SK-MEL-5 (cell line): ENCODE results near the gene PTPA. TPM values are rescaled to one million over a fixed set of nuclear protein-coding genes. Genes with fewer than 3 reads are reported as not detected.

Experiments
- DNase-seq: peaks from one replicate; pipeline ENCODE4 v3.0.0-alpha.2; 2016; ENCODE audit warnings: low read depth, low spot score
- in situ Hi-C: cut with HindIII; loops from 2 replicates; pipeline ENCODE4 v1.10.0; 2016; ENCODE audit warnings: low sequenced_read_pairs, high pct_unique_total_duplicates, low pct_unique_long_range_greater_than_20kb
- polyA plus RNA-seq, 2 experiments: library from polyadenylated mRNA; depleted of rRNA; stranded (reverse); fragments of >200 nt; gene quantifications; 2 replicates each; pipeline ENCODE4 v1.2.3, GENCODE V29; 2015
- total RNA-seq: library from RNA; depleted of rRNA; stranded (reverse); fragments of >200 nt; shearing (Covaris generic); gene quantifications from 2 replicates; pipeline ENCODE4 v1.2.3, GENCODE V29; 2014; rRNA removed

The PTPA gene
- total RNA-seq = 88.1 and 95.8 TPM in 2 replicates
- polyA plus RNA-seq (2015; cell fraction: cytosol; rRNA removed) = 94.5 and 112 TPM in 2 replicates
- polyA plus RNA-seq (2015; cell fraction: nucleus; rRNA removed) = 51.9 and 52.3 TPM in 2 replicates

- DNase-seq = peak; percentile 92
- in situ Hi-C loops = no loop called here
Observed at GRCh38 chr9:129110740-129111527, at the start of gene PTPA, which contains the start of gene CRAT. PTPA (plus strand) TSS chr9:129111415; CDS start chr9:129111601, 186 bp downstream. CRAT (minus strand) TSS chr9:129110793; CDS start chr9:129110509, 284 bp downstream.

DNA sequence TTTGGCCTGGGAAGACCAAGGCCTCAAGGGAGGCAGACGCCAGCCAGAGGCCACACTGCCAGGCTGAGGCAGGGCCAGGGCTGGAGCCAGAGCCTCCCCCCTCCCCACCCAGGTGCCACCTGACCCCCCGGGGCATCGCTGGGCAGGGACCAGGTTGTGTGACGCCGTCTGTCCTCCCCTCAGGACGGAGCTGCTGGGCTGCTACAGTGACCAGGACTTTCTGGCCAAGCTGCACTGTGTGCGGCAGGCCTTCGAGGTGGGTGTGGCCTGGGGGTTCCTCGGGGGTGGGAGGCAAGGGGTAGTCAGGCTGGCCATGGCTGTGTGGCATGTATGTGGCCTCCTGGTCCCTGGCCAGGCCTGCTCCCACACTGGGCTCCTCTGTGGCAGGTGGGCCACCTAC, 48.2 kb upstream of the PTPA start:
- in situ Hi-C loops = no loop called here
- no peak for DNase-seq

DNA sequence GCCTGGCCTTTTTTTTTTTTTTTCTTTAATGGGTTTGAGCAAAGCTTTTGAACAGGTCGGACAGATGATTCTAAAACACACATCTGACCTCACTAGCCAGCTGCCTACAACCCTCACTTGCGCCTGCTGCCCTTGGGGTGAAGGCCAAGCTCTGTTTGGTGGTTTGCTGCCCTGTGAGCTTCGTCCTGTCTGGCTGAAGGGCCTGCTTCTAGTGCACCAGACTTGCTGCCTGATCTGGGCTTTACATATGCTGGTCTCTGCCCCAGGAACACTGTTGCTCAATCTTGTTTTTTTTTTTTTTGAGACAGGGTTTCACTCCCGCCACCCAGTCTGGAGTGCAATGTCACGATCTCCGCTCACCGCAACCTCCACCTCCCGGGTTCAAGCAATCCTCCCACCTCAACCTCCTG, 46.7 kb upstream of the PTPA start:
- DNase-seq = no peak
- in situ Hi-C loops = no loop called here

- in situ Hi-C loops = no loop called here
- no peak for DNase-seq
Observed at GRCh38 chr9:129068110-129068509, 43.1 kb upstream of the PTPA start.

- no peak for DNase-seq
- in situ Hi-C loops = no loop called here
Observed at GRCh38 chr9:129068990-129069861, 42.0 kb upstream of the PTPA start.

GRCh38 chr9:129069862-129070641, 41.2 kb upstream of the PTPA start:
- in situ Hi-C loops = no loop called here

DNA sequence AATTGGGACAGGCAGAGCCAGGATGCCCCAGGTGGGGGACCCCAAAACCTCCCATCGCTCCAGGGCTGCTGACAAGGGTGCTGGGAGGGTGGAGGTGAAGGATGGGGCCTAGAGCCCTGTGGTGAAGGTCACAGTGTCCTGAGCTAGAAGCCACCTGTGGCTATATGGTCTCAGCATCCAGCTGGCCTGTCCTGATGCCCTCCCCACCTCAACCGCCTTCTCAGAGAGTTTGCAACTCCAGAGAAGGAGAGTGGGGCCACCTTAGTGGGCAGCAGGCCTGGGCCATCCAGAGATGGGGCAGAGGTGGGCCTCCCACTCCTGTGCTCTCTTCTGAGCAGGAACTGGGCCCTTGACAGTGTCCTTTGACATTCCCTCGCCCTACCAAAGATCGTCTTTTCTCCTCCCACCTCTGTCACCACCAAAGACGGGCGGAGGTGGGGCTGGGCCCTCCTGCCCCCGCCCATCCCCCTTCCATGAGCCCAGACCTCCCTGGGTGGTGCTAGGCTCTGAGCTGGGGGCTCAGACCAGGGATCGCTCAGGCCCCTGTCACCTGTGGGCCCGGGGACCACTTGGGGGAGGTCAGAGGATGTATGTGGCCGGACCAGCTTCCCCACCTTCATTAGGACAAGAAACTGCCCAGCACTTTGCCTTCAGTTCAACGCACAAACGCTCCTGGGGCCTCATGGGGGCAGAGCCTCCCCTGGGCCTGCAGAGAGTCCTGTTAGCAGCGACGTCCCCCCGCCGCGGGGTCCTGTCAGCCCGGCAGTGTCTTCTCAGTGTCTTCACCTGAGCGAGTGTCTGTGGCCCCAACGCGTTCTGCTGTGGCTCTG, 40.3 kb upstream of the PTPA start:
- no peak for DNase-seq
- in situ Hi-C loops = no loop called here

More at GRCh38 chr9:129069862-129070641, 41.2 kb upstream of the PTPA start:
- DNase-seq = no peak

- no peak for DNase-seq
- in situ Hi-C loops = no loop called here
Observed at GRCh38 chr9:129071526-129072126, 39.6 kb upstream of the PTPA start.

DNA sequence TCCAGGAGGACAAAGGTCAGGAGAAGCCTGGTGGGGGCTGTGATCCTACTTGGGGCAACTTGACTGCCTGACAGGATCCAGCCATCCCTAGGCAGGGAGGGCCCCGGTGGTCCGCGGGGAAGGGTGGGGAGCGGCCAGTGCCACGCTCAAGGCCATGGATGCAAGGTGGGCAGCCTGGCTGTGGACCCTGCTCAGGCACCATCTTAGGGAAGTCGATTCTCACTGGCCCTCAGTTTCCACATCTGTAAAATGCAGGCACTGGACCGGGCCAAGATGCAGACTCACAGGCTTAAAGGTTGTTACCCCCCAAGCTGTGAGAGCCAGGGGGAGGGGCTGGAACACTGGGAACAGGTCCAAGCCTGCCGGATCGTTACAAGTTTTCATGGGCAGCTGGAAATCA, 39.0 kb upstream of the PTPA start:
- in situ Hi-C loops = no loop called here
- DNase-seq = no peak

- in situ Hi-C loops = no loop called here
- no peak for DNase-seq
Observed at GRCh38 chr9:129073404-129073803, 37.8 kb upstream of the PTPA start.

DNA sequence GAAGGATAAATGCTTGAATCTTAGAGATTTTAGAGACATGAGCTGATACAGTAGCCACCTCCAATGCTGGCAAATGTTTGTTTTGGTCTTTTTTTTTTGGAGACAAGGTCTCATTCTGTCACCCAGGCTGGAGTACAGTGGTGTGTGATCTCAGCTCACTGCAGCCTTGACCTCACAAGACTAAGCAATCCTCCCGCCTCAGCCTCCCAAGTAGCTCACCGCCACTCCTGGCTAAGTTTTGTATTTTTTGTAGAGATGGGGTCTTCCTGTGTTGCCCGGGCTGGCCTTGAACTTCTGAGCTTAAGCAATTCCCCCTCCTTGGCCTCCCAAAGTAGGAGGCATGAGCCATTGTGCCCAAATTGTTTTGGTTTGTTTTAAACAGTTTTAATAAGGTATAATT, 37.1 kb upstream of the PTPA start:
- in situ Hi-C loops = no loop called here
- DNase-seq = no peak

GRCh38 chr9:129075996-129076639, 35.1 kb upstream of the PTPA start:
- no peak for DNase-seq
- in situ Hi-C loops = no loop called here

GRCh38 chr9:129076640-129077037, 34.6 kb upstream of the PTPA start:
- in situ Hi-C loops = no loop called here
- no peak for DNase-seq

DNA sequence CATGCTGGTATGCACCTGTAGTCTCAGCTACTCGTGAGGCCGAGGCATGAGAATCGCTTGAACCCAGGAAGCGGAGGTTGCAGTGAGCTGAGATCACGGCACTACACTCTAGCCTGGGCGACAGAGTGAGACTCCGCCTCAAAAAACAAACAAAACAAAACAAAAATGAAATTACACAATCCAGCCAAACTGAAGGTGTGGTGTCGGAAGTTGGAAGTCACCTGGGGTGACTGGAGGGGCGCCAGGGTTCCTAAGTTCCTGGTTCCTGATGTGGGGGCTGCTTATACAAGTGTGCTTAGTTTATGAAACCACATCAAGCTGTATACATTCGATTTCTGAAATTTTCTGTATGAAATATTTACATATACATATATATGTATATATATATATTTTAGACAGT, 34.0 kb upstream of the PTPA start:
- in situ Hi-C loops = no loop called here
- no peak for DNase-seq

GRCh38 chr9:129078691-129079503, 32.3 kb upstream of the PTPA start:
- DNase-seq = no peak
- in situ Hi-C loops = no loop called here
